Astrocyte of the cerebellum (primary cell): ENCODE results near the gene MOSPD3.
"Not testable (repeated sequence)": the region's sequence is repeated elsewhere in the genome, so short reads cannot be mapped to it uniquely, and the experiment has no call there.

ENCODE experiments used
- DNase-seq: peaks from one replicate; pipeline ENCODE4 v3.0.0-alpha.2; 2011; ENCODE audit warnings: low read depth
- H3K4me3 ChIP-seq: 2 replicates; pipeline ENCODE4 v1.5.1; 2011; ENCODE audit warnings: mild to moderate bottlenecking, low read depth, low read length, moderate library complexity
- in situ Hi-C: cut with HindIII; loops from 2 replicates; pipeline ENCODE4 v1.10.0; 2017; ENCODE audit warnings: low sequenced_read_pairs
- TF ChIP-seq, protein P1 (sequence below): IDR thresholded peaks from 2 replicates; pipeline ENCODE4 v1.5.1; 2012; ENCODE audit warnings: low read length, low read depth, moderate library complexity, mild to moderate bottlenecking; ENCODE audit errors: missing control alignments

The MOSPD3 gene, protein sequence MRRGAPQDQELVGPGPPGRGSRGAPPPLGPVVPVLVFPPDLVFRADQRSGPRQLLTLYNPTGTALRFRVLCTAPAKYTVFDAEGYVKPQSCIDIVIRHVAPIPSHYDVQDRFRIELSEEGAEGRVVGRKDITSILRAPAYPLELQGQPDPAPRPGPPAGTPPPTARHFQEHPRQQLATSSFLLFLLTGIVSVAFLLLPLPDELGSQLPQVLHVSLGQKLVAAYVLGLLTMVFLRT

DNA sequence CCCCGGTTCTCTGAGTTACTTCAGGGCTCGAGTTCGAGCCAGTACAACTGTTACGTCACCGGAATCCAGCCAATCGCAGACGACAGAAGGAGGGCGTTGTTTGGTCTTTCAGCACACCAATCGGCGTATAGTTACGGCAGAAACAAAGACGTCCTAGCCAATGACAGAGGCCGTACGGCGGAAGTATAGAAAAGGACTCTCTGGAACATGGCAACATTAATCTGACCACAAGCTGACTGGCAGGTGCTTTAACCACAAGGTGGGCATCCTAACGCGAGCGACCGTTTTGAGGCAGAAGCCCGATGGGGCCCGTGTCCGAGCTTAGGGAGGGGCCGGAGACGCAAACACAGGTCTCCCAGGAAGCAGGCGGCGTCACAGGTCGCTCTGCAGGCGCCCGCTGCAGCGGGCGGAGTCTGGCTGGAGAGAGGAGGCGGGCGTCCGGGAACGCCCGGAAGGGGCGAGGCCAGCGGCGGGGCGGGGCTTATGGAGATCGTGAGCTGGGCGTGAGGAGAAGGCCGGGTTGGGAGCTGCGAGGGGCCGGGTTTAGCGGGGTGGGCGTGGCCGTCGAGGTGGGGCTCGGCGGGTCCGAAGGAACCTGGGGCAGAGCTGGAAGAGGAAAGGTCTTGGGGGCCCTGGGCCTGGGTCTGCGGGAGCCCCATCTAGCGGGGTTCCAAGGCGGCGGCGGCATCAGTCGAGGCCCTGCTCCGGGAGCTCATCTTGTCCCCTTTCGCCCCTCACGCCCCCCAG lies at the start of gene MOSPD3:
Gene MOSPD3 (plus strand): TSS at position 558 of the 747 bp plus-strand sequence. CDS start 252 bp downstream, outside the sequence.
- in situ Hi-C loops: no loop called here
- peak; percentile 99 for DNase-seq
- peak within 1 kb of the TSS; percentile 52 for H3K4me3 ChIP-seq
- TF ChIP-seq, protein P1, sequence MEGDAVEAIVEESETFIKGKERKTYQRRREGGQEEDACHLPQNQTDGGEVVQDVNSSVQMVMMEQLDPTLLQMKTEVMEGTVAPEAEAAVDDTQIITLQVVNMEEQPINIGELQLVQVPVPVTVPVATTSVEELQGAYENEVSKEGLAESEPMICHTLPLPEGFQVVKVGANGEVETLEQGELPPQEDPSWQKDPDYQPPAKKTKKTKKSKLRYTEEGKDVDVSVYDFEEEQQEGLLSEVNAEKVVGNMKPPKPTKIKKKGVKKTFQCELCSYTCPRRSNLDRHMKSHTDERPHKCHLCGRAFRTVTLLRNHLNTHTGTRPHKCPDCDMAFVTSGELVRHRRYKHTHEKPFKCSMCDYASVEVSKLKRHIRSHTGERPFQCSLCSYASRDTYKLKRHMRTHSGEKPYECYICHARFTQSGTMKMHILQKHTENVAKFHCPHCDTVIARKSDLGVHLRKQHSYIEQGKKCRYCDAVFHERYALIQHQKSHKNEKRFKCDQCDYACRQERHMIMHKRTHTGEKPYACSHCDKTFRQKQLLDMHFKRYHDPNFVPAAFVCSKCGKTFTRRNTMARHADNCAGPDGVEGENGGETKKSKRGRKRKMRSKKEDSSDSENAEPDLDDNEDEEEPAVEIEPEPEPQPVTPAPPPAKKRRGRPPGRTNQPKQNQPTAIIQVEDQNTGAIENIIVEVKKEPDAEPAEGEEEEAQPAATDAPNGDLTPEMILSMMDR: no peak

DNA sequence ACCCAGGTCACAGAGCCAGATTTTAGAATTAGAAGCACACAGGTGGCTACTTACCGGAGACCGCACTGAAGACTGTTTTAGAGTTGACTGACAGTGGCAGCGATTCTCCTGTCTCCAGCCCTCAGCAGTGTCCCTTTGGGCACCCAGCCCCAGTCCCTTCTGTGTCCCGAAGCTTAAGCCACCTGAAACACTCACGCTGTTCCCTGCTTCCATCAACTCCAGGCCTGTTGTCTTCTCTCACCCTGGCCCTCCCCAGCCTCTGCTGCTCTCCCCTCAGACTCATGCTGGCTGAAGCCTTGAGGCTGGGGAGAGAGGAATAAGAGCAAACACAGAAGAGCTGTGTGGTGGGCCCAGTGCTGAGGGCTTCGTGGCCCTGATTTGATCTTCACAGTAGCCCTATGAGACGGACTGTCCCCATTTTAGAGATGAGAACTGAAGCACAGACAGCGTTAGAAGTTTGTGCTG lies 49.2 kb upstream of the MOSPD3 start:
- no peak for DNase-seq
- no peak overlapping the region for H3K4me3 ChIP-seq
- in situ Hi-C loops: no loop called here
- TF ChIP-seq, protein P1: no peak

DNA sequence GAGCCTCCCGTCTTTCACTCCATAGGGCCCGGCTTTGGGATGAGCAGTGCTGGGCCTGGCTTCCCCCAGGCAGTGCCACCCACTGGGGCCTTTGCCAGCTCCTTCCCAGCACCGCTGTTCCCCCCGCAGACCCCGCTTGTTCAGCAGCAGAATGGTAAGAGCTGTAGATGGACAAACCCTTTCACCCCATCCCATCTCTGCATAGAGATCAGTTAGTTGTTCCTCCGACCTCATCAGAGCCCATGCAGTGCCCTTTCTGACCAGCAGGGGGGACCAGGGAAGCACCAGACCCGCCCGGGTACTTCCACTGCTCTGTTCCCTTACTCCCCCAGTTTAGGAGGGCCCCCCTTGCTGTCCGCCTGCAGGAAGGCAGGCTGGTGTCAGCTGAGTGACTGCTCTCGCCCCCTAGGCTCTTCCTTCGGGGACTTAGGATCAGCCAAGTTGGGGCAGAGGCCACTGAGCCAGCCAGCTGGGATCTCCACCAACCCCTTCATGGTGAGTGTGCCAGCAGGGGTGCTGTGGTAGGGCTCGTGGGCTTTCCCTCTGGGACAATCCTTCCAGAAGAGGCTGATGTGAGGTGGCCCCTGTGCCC lies 48.4 kb upstream of the MOSPD3 start:
- TF ChIP-seq, protein P1: peak; percentile 99
- no peak for DNase-seq
- in situ Hi-C loops: no loop called here
- no peak overlapping the region for H3K4me3 ChIP-seq

DNA sequence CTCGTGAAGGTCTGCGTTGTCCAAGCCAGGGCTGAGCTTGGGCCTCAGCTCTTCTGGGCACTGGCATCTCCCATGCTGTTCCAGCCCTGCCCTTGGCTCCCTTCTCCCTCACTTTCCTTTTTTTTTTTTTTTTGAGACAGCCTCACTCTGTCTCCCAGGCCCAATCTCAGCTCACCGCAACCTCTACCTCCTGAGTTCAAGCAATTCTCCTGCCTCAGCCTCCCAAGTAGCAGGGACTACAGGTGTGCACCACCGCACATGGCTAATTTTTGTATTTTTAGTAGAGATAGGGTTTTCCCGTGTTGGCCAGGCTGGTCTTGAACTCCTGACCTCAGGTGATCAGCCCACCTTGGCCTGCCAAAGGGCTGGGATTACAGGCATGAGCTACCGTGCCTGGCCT lies 47.9 kb upstream of the MOSPD3 start:
- DNase-seq, H3K4me3 ChIP-seq, in situ Hi-C loops: not testable (repeated sequence)

DNA sequence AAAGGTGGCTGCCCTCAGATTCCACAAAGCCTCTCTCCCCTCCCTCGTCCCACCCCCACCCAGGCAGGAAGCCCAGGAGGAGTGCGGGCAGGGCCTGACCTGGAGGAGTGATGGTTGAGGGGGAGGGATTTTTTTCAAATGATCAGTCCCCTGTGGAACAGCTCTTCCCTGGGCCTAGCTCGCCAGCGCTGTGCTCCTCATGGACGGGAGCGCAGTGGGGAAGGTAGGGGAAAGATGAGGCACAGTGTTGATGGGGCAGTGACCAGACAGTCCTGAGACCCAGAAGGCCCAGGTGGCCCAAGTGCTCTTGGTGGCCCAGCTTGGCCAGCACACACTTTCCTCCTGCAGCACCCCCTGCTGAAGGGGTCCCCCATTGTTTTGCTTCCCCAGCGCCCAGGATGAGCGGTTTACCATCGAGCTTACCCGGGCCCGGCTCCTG lies 47.2 kb upstream of the MOSPD3 start:
- no peak for DNase-seq
- no peak overlapping the region for H3K4me3 ChIP-seq
- in situ Hi-C loops: no loop called here
- TF ChIP-seq, protein P1: no peak

DNA sequence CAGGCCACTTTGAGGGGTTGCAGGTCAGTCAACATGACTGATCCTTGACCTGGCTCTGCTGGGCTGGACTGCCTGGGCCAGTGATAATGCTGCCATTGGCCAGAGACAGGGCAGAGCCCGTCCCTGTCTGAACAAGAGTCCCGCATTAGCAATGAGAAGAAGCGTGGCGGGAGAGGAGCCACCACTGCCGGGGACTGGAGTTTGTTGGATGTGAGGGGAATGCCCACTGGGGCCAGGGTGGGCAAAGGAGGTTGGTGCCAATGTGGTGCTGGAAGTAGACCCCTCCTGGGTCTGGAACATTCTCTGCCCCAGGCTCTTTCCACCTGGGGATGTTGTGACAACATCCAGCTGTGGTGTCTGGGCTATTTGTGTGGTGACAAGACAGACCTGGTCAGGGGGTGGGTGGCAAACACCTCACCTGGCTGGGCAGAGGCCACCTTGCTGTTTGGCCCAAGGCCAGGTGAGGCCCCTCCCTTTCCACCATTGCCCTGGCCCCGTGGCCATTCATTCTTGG lies 46.3 kb upstream of the MOSPD3 start:
- in situ Hi-C loops: no loop called here
- H3K4me3 ChIP-seq: no peak overlapping the region
- TF ChIP-seq, protein P1: no peak
- no peak for DNase-seq
